LNCAP (cell line): ENCODE data around the gene CARM1.

Source experiments
- TF ChIP-seq, protein P1 (sequence below): fragments of 450-650 bp; IDR thresholded peaks from 2 replicates; pipeline ENCODE4 v1.5.1; 2017; ENCODE audit warnings: mild to moderate bottlenecking

Gene CARM1

DNA sequence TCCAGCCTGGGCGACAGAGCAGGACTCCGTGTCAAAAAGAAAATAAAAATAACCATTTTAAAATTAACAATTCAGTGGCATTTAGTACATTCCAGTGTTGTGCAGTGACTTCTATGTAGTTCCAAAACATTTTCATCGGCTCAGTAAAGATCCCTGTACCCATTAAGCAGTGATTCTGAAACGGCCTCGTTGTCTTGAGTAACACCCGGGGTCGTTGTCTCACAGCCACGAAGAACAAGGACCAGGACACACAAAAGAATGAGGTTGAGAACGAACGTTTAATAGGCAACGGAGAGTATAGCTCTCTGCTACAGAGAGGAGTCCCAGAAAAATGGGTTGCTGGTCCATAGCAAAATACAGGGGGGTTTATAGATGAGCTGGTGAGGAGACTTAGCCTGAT lies 33.0 kb upstream of the CARM1 start:
- TF ChIP-seq, protein P1, sequence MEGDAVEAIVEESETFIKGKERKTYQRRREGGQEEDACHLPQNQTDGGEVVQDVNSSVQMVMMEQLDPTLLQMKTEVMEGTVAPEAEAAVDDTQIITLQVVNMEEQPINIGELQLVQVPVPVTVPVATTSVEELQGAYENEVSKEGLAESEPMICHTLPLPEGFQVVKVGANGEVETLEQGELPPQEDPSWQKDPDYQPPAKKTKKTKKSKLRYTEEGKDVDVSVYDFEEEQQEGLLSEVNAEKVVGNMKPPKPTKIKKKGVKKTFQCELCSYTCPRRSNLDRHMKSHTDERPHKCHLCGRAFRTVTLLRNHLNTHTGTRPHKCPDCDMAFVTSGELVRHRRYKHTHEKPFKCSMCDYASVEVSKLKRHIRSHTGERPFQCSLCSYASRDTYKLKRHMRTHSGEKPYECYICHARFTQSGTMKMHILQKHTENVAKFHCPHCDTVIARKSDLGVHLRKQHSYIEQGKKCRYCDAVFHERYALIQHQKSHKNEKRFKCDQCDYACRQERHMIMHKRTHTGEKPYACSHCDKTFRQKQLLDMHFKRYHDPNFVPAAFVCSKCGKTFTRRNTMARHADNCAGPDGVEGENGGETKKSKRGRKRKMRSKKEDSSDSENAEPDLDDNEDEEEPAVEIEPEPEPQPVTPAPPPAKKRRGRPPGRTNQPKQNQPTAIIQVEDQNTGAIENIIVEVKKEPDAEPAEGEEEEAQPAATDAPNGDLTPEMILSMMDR = no peak

DNA sequence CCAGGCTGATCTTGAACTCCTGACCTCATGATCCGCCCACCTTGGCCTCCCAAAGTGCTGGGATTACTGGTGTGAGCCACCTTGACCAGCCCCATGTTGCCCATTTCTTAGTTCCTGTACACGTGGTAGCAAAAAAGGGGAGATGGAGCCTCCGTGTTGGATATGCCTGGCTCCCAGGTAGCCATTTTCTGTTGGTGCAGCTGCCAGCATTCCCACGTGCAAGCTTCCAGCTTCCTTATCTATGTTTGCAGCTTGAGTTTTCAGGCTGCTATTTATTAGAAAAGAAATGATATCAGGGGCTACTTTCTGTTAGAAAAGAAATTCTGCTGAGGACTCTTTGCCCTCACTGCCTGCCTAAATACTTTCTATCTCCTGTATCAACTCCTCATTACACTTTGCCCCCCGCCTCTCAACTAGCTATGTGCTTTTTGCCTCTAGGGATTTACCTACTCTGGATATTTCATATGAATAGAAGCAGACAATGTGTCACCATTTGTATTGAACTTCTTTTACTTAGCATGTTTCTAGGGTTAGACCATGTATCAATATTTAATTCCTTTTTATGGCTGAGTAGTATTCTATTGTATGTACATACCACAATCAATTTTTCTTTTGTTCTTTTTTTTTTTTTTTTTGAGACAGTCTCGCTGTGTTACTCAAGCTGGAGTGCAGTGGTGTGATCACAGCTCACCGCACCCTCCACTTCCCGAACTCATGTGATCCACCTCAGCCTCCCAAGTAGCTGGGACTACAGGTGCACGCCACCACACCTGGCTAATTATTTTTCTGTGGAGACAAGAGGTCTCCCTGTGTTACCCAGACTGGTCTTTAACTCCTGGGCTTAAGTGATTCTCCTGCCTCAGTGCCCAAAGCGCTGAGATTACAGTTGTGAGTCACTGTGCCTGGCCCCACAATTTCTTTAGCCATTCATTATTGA lies 32.0 kb upstream of the CARM1 start:
- TF ChIP-seq, protein P1 = no peak

DNA sequence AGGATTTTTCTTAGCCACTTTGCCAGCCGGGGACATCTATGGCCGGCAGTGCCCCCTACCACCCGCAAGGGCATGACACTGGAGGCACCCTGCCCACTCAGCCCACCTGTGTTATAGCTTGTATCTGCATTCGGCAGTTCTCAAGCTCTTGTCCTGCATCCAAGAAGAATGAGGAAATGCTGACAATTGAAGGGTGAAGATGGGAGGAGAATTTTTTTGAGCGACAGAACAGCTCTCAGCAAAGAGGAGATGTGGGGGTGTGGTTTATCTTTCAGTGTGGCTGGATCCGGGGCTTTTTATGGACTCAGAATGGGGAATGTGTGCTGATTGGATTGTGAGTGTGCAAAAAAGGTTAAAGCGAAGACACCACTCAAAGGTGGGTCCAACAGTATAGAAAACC lies 28.6 kb upstream of the CARM1 start:
- TF ChIP-seq, protein P1 = no peak

DNA sequence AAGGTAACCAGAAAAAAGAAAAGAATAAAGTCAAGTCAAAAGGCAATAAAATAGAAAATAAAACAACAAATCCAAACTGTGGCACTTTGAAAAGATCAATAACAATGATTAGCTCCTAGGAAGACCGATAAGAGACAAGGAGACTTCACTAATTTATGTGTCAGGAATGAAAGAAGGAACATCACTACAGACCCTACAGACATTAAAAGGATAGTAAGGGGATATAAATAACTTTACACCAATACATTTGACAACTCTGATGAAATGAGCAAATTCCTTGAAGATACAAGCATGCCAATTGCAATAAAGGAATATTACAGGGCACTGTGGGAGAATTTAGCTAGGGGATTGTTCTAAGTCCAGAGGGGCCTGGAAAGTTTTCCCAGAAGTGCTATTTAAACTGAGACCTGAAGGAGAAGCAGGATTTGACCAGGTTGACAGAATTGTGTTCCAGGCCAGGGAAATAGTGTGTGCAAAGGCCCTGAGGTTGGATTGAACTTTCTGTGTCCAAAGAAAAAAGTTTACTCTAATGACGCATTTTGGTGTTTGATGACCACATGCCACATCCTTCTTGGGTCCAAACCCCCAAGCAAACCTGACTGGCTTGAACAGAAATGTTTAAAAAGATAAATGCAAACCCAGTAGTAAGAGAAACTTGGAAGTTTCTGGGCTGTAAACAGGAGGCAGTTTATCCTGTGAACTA lies 24.7 kb upstream of the CARM1 start:
- TF ChIP-seq, protein P1 = no peak

DNA sequence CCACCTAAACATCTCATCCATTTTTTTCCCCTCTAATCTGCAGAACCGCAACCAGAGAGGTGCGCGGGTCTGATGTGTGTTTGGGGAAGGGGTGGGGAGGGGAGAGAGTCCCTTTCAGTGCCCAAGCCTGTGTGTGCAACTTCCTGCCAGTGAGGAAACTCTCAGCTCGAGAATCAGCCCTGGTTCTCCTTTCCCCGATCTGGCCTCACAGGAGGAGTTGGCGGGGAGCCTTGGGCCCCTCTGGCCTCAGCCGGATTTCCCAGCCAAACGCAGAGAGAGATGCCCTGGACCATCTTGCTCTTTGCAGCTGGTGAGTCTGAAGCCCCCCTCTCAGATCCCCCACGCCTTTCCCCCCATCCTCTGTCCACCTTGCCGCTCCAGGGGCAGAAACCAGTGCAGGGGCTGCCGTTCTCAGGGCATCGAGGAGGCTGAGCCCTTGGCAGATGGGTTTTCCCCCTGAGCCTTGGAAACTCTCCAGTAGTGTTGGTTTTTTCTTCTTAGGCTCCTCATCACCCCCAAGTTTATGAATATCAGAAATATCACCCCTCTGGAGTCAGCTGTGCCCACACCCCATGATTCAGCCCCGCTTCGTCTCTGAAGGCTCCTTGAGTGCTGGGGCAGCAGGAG lies 23.0 kb upstream of the CARM1 start, which contains the start of gene C19orf38:
C19orf38 (plus strand) TSS at position 186 of the 627 bp plus-strand sequence; CDS start at position 280, 94 bp downstream.
- TF ChIP-seq, protein P1 = no peak

DNA sequence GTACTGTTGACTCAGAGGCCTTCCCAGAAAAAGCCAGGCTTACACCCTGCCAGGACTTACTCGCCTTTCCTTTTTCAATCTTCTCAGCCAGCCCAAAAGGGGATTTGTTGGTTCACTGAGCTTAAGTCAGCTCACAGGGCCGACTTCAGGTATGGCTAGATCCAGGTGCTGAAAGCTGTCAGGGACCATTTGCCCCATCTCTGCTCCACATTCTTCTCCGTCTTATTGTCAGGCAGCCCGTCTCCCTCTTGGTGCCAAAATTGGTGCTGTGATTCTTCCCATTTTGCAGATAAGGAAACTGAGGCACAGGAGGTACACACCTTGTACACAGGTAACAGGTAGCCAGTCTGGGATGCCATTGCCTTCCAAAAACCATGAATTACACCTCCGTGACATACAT lies 20.7 kb upstream of the CARM1 start:
- TF ChIP-seq, protein P1 = no peak

DNA sequence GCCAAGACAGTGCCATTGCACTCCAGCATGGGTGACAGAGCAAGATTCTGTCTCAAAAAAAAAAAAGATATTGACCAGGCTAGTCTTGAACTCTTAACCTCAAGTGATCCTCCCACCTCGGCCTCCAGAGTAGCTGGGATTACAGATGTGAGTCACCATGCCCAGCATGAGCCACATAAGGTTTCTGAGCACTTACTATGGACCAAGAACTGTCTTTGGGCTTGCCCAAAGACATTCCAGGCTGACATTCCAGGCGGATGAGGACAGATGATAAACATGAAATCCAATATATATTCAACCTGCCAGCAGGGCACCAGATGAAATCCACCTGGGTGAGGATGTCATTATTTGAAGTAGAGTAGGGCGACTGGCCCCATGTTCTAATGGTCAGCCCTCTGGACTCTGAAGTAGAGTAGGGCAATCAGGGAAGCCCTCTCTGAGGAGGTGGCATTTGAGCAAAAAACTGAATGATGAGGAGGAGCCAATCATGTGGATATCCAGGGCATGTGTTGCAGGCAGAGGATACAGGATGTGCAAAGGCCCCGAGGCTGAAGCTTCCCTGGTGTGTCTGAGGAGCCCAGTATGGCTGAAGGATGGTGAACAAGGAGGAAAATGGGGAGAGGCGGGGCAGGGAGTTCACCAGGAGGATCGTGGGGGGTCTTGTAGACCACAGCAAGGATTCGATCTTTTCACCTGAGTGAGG lies 19.1 kb upstream of the CARM1 start:
- TF ChIP-seq, protein P1 = no peak
